ENCODE measurements around the gene CASP10. TPM values are rescaled to one million over a fixed set of nuclear protein-coding genes. Genes with fewer than 3 reads are reported as not detected.

Gene CASP10
- total and polyA plus RNA-seq, 2 of the 13 experiments (the other 11 are each of a cell fraction or from before 2014, with no cell fraction given): 22.2 to 23.8 TPM

DNA sequence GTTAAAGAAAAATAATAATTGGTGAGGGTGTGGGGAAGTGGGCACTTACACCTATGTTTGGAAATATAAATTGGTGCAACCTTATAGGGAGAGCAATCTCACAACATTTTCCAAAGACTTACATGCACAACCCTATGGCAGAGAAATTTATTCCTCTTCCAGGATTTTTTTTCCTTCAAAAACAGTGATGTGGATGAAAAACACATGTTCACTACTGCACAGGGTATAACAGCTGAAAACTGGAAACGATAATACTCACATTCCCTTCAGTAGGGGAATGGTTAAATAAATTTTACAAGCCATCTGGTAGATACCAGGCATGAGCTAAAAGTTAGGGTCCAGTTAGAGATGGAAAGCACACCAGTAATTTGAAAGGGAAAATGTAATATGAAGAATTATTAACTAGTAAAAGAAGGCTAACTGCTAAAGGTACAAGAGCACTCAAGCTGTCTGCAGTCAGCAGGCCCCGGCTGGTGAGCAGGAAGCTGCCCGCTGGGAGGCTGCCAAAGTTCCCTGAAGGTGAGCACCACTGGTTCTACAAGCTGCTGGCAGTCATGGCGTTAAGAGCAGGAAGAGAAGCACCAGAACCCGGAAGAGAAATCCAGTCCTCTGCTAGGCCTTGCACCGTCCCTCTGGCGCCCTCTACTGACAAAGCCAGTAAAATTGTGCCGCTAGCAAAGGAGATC is 49.0 kb downstream of the CASP10 start (continued):
- TF ChIP-seq ATF6 (CRISPR knock-in tag; conservative IDR thresholded peaks at IDR 0.05) (no peak; the same call in 1 of the 2 replicates), ZSCAN9 (CRISPR knock-in tag; IDR thresholded peaks at IDR 0.05; ENCODE audit: borderline replicate concordance) (peak; percentile 78; the same call in 1 of the 2 replicates), TBX2 (CRISPR knock-in tag; IDR thresholded peaks at IDR 0.05; ENCODE audit: borderline replicate concordance) (peak; percentile 78; the same call in 1 of the 2 replicates), ZNF260 (CRISPR knock-in tag; IDR thresholded peaks at IDR 0.05; ENCODE audit: borderline replicate concordance, low read depth) (no peak), MLXIP (CRISPR knock-in tag; IDR thresholded peaks at IDR 0.05; ENCODE audit: borderline replicate concordance) (no peak), DNMT1 (CRISPR knock-in tag; IDR thresholded peaks at IDR 0.05) (no peak), TCF7L2 (IDR thresholded peaks at IDR 0.05; ENCODE audit: low read depth, low read length) (no peak), ZNF619 (CRISPR knock-in tag; IDR thresholded peaks at IDR 0.05) (0 out of 2 replicates have a peak, but pooled peaks have one; percentile 33), SUZ12 (IDR thresholded peaks at IDR 0.05; ENCODE audit: low read depth, low read length) (no peak), EP300 (IDR thresholded peaks at IDR 0.05; ENCODE audit: low read depth in 2 of 2, low read length in 2 of 2) (peak in 1 of 2 experiments; percentile 62; a peak in 3 of 4 replicates), EP300 (CRISPR knock-in tag; IDR thresholded peaks at IDR 0.05; ENCODE audit: borderline replicate concordance) (no peak), SALL1 (CRISPR knock-in tag; IDR thresholded peaks at IDR 0.05) (peak; percentile 95)
- TF ChIP-seq, protein P1, sequence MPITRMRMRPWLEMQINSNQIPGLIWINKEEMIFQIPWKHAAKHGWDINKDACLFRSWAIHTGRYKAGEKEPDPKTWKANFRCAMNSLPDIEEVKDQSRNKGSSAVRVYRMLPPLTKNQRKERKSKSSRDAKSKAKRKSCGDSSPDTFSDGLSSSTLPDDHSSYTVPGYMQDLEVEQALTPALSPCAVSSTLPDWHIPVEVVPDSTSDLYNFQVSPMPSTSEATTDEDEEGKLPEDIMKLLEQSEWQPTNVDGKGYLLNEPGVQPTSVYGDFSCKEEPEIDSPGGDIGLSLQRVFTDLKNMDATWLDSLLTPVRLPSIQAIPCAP (CRISPR knock-in tag; IDR thresholded peaks at IDR 0.05; ENCODE audit: low read depth): no peak
- TF ChIP-seq, protein P2, sequence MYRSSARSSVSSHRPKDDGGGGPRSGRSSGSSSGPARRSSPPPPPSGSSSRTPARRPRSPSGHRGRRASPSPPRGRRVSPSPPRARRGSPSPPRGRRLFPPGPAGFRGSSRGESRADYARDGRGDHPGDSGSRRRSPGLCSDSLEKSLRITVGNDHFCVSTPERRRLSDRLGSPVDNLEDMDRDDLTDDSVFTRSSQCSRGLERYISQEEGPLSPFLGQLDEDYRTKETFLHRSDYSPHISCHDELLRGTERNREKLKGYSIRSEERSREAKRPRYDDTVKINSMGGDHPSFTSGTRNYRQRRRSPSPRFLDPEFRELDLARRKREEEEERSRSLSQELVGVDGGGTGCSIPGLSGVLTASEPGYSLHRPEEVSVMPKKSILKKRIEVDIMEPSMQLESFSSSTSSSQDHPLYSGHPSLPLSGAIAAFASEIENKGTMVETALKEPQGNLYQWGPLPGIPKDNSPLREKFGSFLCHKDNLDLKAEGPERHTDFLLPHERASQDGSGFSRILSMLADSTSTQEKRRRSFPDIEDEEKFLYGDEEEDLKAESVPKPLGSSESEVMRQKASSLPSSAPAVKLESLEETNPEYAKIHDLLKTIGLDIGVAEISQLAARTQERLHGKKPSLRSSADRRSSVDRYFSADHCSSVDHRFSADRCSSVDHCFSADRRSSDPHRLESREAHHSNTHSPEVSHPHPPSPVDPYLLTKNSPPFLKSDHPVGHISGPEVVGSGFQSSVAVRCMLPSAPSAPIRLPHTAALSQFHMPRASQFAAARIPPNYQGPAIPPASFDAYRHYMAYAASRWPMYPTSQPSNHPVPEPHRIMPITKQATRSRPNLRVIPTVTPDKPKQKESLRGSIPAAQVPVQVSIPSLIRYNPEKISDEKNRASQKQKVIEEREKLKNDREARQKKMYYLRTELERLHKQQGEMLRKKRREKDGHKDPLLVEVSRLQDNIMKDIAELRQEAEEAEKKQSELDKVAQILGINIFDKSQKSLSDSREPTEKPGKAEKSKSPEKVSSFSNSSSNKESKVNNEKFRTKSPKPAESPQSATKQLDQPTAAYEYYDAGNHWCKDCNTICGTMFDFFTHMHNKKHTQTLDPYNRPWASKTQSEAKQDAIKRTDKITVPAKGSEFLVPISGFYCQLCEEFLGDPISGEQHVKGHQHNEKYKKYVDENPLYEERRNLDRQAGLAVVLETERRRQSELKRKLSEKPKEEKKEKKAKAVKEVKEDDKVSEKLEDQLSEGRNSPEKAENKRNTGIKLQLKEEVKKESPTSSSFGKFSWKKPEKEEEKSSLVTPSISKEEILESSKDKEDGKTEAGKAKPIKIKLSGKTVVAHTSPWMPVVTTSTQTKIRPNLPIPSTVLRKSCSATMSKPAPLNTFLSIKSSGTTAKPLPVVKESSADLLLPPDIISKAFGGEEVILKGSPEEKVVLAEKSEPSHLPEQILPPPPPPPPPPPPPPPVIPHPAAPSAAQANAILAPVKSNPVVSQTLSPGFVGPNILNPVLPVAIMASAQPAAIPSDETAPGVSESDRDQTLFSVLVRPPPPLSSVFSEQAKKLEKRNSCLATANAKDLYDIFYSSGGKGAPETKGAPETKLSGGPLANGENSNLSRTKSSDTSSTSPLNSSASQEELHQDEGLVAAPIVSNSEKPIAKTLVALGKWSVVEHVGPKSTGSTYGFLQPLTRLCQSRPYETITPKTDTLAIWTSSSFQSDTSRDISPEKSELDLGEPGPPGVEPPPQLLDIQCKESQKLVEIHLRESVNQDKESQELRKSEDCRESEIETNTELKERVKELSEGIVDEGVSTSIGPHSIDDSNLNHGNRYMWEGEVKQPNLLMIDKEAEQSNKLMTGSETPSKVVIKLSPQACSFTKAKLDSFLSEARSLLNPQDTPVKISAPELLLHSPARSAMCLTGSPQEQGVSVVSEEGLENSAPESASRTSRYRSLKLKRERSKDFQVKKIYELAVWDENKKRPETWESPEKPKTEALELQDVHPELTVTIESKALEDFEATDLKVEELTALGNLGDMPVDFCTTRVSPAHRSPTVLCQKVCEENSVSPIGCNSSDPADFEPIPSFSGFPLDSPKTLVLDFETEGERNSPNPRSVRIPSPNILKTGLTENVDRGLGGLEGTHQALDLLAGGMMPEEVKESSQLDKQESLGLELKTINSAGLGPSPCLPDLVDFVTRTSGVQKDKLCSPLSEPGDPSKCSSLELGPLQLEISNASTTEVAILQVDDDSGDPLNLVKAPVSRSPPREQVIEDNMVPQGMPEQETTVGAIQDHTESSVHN (CRISPR knock-in tag; IDR thresholded peaks at IDR 0.05): peak; percentile 71; the same call in 1 of the 2 replicates

Data from HepG2 (cell line).